ENCODE measurements around the gene DPP6.
A peak's percentile ranks its signal among the peaks of the same experiment; 100 is the strongest.
"Not testable (repeated sequence)": the region's sequence is repeated elsewhere in the genome, so short reads cannot be mapped to it uniquely, and the experiment has no call there.

DPP6 gene

DNA sequence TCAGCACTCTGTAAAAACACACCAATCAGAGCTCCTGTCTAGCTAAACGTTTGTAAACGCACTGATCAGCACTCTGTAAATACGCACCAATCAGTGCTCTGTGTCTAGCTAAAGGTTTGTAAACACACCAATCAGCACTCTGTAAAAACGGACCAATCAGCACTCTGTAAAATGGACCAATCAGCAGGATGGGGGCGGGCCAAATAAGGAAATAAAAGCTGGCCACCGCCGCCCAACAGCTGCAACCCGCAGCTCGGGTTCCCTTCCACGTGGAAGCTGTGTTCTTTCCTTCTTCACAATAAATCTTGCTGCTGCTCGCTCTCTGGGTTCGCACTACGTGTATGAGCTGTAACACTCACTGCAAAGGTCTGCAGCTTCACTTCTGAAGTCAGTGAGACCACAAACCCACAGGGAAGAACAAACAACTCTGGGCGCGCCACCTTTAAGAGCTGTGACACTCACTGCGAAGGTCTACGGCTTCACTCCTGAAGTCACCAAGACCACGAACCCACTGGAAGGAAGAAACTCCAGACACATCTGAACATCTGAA, 625.9 kb downstream of the DPP6 start:
- not testable (repeated sequence) for DNase-seq

DNA sequence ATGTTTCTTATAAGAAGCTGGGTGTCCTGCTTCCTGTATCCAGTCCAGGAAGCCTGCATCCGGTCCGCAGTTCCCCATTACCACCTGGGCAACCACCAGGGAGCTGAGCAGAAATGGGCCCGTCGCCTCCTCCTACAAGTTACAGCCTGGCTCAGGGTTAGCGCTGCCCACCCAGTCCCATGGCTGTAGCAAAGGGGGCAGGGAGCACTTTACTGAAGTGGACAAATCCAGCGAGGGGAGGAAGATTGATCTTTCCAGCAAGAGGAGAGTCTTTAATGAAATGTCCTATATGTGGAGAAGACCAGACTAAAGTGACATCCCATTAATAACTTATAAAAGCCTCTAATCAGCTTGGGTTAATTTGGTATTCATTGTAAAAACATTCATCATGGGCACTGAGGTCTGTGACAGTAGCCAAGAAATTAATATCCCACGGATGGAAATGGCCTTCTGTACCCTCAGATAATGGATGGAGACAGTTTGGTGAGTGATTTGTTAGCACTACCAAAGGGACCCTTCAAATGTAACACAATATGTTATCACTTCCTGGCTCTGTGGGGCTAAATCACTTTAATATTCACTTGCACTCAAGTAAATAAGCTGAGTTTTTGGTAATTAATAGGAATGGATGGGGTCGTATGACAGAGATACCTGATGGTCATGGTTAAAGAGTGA, 627.3 kb downstream of the DPP6 start:
- DNase-seq: no peak

DNA sequence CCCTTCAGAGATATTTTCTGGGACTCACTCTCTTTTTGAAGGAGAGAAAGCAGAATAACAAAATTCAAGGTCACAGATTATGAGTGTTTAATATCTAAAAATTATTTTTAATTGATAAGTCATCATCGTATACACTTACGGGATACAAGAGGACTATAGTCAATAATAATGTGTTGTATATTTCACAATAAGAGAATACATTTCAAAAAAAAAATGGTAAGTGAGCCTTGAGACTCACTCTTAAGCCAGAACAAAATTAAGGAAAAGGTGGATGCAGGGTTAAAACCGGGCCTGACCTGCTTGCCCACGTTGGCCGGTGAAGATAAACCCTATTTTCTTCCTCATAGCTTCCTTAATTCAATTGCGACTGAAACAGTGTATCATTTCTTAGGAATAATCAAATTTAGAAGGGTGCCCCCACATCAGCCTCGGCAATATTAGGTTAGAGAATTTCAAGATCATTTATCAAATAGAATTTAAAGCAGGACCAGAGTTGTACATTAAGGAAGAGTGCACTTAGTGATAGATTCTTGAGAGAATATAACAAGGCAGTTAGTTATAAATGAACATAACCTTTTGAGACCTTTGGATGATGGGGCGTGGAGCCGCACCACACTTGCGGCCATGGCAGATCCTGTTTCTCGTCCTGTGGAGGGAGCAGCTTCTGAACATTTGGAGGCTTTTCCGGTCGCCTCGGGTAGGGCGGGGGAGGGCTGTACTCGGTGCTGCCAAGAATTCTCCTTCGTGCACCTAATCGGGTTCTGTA, 628.9 kb downstream of the DPP6 start:
- DNase-seq: no peak

DNA sequence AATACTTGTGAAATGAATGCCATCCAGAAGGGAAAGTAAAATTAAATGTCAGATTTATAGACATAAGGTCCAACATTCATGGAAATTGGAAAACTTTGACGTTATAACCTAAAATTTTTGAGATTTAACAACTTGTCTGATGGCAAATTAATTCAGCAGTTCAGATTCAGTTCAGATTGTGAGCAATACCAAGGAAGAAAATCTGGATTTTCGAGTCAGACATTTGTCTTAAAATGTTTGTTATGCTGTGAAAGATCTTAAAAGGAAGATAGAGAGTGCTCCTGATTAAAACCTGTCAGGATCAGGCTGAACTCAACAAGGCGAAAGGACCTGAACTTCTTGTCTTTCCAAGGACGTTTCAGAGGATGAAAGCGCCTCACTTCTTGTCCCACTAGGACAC, 629.8 kb downstream of the DPP6 start:
- DNase-seq: no peak

DNA sequence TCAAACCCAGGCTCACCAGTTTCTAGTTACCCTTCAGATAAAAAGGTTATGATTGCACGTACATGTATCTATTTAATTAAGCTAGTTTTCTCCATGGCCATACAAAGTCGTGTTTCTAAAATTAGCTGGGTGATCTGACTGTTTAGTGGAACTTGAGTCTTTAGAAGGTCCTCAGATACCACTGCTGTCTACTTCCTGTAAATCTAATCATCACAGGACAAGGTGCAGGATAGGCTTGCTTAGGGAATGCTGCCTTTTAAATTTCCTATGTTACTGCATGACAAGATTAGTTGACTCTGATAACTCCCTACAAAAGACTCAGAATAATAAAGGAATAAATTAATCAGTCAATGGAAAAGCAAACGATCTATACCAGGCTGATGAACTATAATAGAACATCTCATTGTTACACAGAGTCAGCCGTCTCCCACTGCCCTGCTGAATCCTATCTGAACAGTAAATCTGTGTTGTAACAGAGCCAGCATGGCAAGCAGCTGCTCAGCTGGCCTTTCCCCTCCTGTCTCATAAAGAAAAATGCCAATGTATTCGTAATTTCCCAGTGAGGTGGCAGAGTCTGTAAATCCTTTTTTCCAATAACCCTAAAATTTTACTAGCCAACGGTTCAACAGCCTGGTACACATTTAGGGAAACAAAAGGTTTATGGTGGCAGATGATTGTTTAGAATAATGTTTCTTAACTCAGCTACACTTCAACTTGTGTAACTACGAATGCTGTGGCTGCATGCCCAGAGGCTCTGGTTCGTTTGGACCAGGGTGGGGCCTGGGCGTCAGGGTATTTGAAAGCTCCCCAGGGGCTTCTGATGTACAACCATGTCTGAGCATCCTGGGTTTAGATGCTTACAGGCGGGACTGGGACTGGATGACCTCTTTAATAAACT, 632.7 kb downstream of the DPP6 start:
- peak; percentile 59 for DNase-seq

DNA sequence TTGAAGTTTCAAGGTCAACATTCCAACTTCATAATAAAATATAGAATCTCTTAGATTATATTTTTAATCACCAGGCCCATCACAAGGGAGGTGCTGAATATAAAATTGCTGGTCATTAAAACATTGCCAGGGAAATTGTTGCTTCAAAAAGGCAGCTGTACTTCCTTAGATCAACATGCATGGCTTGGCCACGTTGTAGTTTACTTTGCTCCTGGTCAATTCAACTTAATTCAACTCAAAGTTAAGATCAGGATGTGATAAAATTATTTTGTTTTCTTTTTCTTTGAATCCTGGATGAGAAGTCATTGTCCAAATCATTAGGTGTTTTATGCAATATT, 633.3 kb downstream of the DPP6 start:
- DNase-seq: no peak

DNA sequence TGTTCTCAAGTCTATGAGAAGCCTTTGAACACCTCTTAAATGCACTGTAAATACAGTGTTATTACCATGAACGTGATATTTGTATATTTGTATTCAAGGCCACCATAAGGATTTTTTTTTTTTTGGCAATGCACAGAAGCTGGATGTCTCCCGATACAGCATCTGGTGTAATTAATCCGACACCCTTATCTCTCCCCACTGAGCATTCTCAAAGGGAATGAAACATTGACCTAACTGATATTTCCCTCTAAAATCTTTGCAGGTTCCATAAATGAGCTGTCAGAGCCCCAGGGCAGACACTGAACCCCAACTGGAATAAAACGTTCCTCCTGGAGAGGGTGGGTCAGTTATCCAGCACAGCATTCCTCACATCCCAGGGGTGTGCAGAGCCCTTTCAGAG, 634.1 kb downstream of the DPP6 start:
- DNase-seq: no peak

DNA sequence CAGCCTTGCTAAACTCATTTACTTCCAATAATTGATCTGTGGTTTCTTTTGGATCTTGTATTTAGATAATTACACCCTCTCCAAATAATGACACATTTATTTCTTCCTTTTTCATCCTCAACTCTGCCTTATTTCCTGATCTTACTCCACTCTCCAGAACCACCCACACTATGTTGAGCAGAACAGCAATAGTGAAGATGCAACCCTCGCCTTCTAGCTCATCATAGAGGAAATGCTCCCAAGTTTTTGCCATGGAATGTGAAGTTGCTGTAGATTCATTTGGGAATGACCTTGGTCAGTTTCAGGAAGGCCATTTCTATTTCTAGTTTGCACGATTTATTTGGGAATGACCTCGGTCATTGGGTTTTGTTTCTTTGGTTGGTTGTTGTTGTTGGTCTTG, 636.8 kb downstream of the DPP6 start:
- DNase-seq: no peak

DNA sequence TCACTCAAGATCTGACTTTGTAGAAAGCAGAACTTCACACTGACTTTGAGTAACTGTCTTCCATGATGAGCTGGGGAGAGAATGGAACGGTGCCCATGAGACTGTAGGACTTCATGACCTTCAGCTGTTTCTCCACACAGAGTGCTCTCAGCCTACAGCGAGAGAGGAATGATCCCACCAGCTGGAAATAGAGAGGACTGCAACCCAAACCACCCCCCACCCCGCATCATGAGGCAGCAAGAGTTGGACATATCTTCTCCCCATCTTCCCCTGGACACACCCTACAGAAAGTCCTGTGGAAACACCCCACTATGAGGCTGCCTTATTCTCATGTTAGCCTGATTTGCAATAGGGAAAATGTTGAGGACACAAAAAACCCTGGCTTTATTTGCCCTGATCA, 638.2 kb downstream of the DPP6 start:
- no peak for DNase-seq

DNA sequence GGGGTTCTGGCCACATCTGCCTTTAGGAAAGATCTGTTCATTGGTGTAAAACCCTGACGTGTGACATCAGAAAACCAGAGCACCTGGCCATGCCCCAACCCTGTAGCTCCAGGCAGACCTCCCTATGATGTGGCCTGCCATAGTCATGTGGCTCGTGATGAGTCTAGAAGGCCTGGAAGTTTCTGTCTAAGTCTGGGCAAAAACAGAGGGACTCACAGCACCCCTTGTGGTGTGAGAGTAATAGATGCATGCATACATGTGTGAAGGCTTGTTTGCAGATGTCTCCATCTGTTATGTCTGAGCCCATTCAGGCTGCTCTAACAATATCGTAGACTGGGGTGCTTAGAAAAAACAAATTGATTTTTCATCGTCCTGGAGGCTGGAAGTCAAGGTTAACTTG, 641.5 kb downstream of the DPP6 start:
- no peak for DNase-seq

DNA sequence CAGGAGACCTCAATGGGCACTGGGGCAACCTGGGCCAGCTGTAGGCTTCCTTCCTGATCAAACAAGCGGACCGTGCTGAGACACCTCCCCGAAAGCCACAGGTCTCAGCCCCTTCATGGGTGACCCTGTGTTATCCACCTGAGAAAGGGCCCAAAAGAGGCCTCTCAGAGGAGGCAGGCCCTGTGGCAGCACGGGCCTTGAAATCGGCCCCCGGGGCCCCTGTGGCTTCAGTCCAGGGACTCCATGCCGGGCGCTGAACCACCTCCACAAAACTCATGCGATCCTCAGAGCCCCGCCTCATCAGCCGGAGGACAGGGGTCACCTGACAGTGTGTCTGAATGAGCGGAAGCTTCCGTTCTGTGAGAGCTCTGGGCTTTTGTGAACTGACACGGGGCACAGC, 643.6 kb downstream of the DPP6 start:
- no peak for DNase-seq

DNA sequence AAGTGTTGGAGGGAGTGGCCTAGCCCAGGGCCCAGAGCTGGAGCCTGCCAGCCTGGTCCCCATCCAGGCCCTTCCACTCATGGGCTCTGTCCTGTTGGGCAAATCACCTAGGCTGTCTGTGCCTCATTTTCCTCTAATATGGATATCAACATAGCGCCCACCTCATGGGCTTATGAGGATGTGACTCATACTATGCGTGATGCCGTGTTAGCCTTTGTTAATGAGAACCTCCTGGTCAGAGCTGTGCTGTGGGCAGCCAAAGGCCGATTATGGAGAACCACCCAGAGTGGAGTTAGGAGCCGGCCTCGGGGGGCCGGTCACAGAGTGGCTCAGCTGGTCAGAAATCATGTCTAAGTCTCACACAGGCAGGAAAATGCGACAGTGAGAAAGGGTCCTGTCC, 644.4 kb downstream of the DPP6 start:
- no peak for DNase-seq

DNA sequence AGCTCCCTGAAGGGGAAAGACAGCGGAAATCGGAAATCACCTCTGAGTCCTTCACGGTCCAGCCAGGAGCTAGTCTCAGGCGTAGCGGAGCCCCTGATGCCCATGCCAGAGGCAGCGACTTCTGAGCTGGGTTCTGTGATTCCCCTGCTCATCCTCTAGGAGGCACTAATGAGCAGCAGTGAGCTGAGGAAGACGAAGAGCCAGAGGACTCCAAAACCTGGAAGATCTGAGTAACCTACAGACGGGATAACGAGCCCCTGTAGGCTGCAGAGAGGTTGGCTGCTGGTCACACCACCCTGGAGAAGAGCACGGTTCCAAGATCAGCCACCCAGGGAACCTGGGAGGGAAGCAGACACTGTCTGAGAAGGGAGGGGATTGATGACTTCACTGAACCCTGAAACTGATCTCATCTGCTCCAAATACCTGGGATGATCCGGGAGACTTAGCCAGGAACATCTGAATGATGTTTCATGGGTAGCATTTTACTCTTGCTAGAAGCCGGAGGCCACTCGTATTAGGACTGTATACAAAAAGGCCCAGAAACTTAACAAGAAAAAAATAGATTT, 646.6 kb downstream of the DPP6 start:
- no peak for DNase-seq

DNA sequence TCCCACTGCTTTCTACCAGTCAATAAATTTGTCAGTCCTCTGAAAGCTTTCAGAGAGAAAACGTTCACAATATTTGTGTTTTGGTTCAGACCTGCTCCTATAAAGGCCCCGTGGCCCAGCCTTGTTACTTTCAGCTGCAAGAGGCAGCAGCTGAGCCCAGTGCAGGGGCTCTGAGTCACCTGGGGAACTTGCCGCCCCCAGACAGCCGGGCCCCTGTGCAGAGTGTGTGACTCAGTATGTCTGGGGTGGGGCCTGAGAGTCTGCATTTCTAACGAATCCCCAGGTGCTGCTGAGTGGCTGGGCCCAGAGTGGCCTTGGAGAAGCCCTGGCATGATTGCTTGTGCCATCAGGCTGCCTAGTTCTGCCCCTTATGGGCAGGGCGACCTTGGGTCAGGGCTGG, 647.2 kb downstream of the DPP6 start:
- DNase-seq: no peak

DNA sequence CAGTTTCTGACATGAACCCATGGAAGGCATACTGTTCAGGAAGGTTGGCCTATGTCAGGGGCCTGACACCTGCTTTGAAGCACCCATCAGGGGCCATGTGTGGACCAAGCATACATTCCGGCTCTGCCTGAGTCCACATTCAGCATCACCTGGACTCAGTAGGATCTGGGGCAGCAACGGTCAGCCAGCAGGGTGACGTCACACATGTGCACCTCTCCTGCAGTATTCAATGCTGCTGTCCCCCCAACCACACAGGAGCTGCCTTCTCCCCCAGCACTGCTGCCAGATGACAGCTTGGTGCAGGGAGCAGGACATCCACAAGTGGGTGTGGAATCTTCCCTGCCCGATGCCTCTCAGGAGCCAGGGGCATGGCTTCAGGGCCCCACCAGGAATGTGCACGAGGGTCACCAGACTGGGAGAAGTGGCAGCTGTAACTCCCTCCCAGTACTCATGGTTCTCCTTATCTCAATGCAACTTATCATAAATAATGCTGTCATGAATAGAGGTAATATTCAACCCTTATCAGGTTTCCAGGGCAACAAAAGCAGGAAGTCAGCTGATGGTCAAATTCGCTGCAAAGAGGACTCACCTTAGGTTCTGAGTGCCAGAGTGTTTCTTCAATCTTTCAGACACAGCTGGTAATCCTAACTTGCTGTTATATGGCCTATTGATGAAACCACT, 657.8 kb downstream of the DPP6 start:
- no peak for DNase-seq

DNA sequence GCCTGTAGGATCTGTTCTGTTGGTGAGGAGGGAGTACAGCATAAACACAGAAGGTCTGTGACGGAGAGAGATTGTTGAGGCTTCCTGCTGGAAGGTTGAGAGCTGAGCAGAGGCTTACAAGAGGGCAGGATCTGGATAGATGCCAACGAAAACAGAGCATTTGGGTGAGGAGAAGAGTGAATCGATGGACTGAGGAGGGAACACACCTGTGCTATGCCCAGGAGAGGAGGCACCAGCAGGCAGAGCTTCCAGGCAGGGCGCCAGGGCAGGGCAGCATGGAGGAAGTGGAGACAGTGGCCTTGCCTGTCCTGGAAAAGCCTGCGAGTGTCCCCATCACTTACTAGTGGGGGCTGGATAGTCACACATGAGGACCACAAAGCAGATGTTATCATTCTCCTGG, 667.8 kb downstream of the DPP6 start:
- peak; percentile 60 for DNase-seq

DNA sequence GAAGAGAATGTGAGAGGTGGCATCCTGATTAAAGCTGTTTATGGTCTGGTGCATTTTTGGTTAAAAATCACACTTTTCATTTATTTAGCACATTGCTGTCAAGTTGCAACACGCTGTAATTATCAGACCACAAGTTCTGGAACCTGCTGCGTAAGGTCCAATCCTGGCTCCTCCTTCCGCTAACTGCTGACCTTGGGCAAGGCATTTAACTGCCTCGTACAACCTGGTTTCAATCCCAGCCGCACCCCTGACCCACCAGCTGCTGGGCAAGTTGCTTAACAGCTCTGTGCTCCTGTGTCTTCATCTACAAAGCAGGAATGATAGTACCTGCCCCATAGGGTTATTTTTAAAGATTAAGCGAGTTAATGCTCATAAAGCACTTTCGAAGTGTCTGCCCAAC, 668.9 kb downstream of the DPP6 start:
- DNase-seq: no peak

DNA sequence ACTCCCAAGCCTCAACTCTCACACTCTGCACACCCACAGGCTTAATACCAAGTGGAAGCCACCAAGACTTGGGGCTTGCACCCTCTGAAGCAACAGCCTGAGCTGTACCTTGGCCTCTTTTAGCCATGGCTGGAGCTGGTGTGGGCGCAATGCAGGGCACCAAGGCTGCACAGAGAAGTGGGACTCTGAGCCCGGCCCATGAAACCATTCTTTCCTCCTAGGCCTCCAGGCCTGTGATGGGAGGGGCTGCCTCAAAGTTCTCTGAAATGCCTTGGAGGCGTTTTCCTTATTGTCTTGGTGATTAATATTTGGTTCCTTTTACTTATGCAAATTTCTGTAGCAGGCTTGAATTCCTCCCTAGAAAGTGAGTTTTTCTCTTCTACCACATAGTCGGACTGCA, 674.2 kb downstream of the DPP6 start:
- no peak for DNase-seq

DNA sequence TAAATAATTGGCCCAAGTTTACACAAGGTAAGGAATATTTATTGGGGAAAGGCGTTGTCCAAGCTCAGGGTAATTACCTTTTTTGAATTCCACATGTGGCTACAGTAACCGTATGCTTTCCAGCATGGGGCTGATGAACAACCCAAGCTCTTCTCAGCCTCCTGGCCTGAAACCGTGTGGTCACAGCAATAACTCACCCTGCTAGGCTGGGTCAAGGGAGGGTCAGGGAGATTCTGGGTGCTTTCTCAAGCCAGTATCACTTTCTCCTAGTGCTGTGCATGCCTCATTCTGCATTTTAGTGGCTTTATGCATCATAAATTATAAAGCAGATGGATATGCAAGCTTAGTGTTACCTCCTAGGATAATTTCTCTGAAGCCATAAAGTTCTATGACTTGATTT, 676.9 kb downstream of the DPP6 start:
- DNase-seq: no peak

DNA sequence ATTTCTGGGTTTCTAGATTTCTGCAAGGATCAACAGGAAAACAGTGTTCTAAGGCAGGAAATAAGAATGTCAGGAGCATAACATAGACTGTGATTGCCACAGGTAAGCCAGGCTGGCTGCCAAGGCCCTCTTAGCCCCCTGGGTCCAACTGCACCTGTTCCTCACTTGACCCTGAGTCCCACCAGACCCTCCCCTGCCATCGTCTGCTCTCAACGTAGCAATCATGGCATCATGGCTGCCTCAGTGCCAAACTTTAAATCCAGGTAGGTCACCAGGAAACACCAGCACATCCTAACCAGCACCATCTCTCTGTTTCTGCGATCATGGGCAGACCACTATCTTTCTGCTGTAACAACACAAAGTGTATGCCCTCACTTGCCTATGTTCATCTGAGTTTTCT, 683.6 kb downstream of the DPP6 start:
- DNase-seq: no peak

DNA sequence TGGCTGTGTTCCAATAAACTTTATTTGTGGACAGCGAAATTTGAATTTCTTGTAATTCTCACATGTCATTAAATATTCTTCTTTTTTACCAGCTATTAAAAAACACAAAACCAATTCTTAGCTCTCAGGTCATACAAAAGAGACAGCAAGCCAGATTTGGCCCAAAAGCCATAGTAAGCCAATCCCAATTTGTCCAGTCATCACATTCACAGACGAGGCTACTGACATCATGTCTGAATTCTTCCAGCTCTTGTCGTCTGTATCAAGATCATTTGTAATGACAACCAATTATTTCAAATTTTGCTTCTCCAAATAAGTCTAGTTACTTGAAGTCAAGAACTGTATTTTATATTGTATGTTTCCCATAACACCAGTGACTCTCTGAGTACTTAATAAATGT, 684.2 kb downstream of the DPP6 start:
- DNase-seq: no peak

DNA sequence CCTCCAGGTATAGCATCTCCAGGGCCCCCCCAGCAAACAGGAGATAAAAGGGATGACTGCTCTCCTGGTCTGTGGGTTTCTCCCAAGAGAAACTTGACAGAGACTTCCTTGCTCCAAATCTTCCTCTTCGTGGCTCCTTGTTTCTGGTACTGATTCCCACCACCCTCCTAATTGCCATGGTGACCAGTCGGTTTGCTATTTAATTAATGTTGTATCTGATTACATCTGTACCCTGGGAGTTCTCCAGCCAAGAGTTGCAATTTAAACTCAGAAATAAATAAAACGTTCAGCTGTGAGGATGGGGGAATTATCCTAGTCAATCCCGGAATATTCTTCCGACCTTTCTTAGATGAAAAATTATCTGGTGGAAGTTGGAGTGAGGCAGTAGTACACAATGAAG, 686.0 kb downstream of the DPP6 start:
- no peak for DNase-seq

DNA sequence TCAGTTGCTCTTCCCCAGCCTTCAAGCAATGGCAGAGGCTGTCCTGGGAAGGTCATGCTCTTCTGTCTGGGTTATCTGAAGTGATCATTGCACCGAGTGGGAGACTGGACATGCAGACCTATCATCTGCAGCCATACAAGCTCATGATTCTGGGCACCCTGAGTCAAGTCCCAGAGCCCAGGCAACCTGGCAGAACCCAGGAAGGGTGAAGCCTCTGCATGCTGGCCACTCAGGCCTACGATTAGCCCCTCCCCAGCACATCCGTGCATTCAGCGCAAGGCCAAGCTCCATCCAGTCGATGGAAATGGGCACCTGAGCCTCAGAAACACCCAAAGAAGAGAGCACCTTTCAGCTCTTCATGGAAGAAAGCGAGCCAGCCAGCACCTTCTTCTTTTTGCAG, 688.9 kb downstream of the DPP6 start:
- no peak for DNase-seq

All from DMS153 (cell line).